HG03442 (cell line): ENCODE measurements around the gene VWA5A.
A peak's percentile ranks its signal among the peaks of the same experiment; 100 is the strongest.
"Not testable (repeated sequence)": the region's sequence is repeated elsewhere in the genome, so short reads cannot be mapped to it uniquely, and the experiment has no call there.

Experiments
- ATAC-seq: cut with Tn5 transposase; IDR thresholded peaks from one replicate; pipeline ENCODE4 v1.9.1; 2021; ENCODE audit warnings: mild to moderate bottlenecking, moderate library complexity; ENCODE audit not compliant: unreplicated experiment

Gene VWA5A

DNA sequence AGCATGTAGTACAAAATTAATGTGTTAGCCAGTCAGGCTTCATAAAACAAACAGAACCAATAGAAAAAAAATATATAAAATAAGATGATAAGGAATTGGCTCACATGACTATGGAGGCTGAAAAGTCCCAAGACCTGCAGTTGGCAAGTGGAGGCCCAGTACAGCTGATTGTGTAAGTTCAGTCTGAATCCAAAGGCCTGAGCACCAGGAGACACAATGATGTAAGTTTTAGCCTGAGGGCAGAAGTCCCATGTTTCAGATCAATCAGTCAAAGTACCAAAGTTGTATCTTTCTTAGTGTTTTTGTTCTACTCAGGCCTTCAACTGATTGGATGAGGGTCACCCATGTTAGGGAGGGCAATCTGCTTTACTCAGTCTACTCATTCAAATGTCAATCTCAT, 53.5 kb downstream of the VWA5A start:
- ATAC-seq = no peak

DNA sequence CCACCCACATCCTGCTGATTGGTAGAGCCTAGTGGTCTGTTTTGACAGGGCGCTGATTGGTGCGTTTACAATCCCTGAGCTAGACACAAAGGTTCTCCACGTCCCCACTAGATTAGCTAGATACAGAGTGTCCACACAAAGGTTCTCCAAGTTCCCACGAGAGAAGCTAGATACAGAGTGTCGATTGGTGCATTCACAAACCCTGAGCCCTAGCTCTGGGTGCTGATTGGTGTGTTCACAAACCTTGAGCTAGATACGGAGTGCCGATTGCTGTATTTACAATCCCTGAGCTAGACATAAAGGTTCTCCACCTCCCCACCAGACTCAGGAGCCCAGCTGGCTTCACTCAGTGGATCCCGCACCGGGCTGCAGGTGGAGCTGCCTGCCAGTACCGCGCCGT, 55.1 kb downstream of the VWA5A start:
- not testable (repeated sequence) for ATAC-seq

DNA sequence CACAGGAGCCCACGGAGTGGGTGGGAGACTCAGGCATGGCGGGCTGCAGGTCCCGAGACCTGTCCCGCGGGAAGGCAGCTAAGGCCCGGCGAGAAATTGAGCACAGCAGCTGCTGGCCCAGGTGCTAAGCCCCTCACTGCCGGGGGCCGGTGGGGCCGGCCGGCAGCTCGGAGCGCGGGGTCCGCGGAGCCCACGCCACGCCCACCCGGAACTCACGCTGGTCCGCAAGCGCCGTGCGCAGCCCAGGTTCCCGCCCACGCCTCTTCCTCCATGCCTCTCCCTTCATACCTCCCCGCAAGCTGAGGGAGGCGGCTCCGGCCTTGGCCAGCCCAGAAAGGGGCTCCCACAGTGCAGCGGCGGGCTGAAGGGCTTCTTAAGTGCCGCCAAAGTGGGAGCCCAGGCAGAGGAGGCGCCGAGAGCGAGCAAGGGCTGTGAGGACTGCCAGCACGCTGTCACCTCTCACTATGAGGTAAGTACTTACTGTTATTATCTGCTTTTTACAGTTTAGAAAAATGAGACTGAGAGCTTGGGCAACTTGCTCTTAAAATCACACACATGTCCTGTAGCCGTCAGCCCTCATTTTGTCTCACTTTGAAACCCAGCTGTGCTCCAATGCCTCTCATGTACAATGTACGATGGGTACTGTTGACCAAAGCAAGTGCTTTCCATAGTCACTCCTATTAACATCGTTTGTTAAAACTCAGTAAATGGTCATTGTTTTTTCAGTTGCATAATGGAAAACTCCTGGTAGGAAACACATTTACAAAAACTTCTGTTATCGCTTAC, 55.7 kb downstream of the VWA5A start:
- no peak for ATAC-seq

DNA sequence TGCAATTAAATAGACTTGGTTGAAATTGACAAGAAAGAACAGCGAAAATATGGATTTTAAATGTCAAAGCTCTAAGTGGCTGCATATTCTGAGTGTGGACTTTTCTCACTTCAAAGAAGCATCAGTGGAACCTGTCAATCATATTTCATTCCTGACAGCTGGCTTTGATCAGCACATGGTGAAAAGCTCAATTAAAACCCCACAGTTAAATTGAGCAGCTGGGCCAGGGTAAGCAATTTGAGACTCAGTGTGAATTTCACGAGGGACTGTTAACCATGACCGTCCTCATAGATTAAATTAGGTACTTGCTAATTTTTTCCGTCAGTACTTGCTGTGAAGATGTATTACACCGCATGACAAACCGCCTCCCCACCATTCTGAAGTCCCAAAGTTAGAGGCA, 56.9 kb downstream of the VWA5A start:
- no peak for ATAC-seq

DNA sequence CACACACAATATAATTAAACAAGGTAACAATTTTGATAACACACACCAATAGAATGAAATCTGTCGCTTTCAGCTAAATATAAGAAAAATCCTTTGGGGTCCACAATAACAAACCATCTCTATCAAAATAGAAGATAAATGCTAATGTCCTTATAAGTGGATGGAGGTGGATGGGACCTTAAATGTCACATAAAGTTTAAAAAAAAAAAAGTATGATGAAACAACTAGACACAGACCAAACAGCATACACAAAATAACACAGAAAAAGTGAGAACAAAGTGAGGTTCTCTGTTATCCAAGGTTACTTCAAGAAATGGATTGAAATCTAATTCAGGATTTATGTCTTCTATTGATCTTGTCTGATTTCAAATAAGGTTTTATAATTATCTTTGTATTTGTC, 57.3 kb downstream of the VWA5A start:
- no peak for ATAC-seq

DNA sequence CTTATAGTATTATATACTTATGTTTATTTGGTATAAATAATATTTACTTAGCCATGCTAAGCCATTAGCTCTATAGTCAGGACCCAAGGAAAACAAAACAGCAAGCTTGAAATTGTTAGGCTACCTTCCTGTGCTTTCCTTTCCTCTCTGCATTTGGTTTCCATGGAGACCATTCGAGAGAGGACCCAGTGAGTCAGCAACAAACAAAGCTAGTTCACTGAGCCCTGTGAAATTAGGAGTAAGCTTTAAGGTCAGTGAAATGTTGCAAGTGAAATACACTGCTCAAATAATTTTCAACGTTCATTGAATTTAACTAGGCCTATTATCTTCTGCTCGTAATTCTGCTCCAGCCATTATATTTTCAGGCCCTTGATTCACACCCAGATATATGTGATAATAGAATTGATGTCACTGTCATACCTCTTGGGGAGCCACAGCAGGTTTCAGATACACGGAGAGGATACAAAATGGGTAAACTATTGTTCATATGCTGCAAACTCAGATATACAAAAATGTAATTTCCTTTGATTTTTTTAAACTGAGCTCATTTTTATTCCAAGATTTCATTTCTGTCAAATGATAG, 58.8 kb downstream of the VWA5A start:
- no peak for ATAC-seq

DNA sequence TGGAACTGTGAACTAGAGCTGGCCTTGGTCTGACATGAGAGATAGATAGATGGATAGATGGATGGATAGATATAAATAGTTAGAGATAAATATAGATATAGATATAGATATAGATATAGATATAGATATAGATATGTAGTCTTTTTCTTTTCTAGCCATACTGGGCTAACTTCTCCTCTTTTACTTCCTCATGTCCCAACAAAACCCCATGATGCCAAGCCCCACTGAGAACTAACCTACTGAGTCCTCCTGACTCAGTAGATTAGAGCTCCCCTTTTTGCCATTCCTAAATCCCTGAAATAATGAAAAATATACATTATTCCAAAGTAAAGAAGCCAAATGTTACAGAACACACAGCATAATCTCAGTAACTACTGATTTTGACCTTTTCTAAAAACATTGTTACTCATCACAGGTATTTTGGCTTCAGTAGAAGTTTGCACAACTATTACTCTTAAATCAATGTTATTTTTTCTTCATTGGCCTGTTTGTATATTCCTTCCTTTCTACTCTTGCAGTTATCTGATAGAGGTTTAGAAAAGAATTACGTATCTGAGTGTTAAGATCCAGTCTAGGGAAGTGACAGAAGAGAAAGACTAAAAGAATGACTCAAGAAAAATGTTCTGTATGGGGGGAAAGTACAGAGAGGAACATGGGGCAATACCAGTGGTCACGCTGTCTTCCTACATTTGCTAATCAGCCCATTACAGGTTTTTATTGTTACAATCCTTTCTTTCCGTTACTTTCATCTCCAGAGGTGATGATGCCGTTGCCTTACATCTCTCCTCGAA, 61.9 kb downstream of the VWA5A start:
- ATAC-seq = no peak

DNA sequence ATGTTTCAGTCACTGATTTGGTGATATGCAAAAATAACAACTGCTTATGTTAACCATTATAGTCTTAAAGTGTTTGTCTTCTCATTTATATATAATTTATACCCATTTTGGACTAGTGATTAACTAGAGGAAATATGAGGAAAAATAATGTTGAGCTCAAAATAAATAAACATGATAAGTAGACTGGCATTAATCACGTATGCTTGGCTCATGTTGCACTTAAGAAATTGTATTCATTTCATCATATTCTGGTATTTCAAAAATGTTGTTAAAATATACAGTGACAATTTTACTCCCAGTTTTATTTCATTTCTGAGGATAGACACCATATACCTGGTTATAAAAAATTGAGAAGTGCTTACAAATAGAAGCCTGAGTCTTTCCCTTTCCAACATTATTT, 64.1 kb downstream of the VWA5A start:
- ATAC-seq = no peak

DNA sequence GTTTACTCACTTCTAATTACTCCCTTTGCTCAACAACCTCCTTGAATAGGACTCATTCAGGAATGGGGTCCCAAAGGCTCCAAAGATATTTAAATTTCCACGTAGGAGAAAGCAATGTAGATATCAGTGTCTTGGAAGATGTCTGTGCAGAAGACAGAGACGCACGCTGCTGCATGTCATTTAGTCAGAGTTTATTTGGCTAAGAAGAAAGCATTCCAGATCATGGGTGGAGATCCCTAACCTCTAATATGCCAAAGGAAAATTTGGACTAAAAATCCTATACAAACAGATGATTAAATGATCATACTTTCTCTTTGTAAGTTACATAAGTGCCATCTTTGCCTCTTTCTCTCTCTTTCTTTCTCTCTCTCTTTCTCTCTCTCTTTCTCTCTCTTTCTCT, 67.8 kb downstream of the VWA5A start, which contains the start of gene OR10D3:
Gene OR10D3 (plus strand): TSS at position 278 of the 400 bp plus-strand sequence. CDS start 1,925 bp downstream, outside the sequence.
- ATAC-seq = no peak

DNA sequence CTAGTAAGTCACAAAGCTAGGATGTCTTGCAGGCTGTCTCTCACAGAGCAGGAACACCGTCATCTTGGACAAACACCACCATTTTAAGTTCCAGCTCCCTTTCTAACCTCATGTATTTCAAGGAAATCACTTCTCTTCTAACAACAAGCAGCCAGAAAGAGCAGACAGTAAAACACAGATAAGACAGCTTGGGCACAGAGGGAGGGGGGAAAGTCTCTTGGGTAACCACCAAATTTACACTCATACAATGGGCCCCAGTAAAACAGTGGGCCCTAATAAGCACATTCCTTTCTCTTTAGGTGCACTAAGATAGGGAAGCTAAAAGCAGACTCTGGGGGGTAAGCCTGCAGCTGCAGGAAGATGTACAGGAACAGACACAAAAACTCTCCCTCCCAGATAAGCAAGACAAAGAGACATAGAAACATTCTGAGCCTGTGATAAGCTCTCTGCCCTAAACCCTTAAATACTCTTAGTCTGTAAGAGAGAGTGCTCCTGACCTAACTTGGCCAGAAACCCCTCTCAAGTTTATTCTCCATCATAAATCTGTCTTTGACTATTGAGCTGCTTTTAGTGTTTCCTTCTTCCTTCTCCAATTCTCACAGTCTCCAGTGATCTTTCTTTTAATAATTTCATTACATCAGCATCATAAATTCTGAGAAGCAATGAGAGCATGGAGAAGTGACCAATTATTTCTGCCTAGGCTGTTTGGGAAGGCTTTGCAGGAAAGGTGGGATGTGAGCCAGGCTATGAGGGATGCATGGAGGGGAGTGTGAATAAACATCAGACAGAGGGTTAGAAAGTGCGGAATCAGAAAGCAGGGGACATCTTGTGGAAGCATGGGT, 75.3 kb downstream of the VWA5A start:
- ATAC-seq = no peak

DNA sequence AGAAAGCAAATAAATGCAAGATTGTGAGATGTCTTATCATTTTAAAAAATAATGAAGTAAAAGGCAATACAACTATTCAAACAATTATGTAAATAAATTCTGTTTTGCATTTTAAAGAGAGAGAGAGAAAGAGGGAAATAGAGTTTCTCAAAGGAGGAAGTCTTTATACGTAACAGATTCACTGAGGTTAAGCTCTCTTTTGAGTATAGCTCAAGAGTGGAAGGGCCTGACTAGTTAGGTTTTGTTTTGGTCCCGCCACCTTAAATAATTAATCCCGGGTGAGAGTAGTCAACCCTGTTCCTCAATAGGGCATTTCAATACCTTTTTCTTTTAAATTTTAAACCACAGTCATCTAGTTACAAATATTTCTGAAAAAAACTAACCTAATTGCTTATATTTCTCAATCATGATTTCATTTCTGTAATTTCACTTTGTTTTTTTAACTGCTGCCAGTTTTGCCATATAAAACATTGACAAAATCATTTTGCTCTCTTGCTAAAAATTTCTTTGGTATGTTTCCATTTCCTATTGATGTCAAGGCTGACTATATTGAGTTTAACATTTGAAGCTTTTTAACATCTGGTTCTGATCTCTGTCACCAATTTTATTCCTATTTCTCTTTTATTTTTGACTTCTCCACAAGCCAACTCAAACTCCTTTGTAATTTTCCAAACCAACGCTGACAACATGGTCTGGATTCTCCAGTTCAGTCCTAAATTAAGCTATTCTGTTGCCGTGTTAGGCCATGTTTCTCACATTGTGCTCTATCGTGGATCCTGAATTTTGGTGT, 78.2 kb downstream of the VWA5A start:
- no peak for ATAC-seq

DNA sequence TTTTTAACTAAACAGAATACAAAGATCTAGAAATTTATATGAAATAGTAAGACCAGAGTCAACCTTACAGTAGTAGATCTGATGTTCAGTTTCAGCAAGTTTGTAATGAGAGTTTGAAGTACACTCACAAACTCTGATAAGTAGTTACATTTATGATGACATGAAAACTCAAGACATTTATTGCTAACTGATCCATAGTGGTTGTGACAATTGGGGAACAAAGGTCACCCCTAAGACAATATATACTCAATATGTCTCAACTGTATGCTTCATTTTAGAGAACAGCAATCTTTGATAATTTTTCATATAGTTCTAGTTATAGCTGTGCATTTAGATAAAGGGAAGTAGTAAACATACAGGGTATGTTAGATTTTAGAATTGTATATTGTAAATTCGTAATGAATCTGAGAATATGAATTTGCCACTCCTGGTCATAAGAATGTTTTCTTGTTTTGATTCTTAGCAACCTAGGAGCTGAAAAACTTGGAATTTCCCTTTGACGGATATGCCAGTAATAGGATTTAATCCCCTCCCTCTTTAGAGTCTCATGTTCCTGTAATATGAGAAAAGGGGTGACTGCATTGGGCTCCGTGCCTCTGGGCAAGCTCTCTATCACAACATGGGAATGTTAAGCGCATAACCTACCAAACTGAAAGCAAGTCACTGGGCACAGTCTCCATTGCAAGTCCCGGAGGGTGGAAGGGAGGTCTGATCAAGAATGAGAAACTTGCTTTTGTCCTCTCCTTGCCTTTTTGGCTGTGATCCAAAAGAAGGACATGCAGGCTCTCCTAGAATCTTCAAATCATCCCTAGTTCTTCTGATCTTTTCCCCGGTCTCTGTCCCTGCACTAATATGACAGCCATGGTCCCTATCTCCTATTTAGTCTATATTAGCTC, 79.3 kb downstream of the VWA5A start:
- no peak for ATAC-seq

DNA sequence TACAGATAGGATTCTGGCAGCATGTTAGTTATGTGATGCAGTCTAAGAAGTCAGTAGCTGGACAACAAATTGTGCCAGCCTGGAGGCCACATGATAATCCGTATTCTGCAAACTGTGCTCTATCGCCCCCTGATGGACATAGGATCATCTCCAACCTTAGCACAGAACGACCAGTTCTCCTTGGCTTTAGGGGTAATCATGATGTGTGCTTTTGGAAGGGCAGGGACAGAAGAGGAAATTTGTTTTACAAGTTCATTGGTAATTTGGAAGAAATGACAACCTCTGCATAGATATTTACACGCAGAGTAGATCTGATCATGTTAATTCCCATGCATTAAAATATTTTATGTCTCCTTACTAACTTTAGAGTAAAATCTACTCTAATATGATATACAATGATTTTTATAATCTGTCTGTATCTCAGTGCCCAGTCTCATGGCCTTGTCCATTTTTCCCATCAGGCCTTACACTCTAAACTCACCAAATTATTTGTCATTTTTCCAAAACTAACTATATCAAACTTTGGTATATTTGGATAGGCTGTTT, 80.0 kb downstream of the VWA5A start:
- ATAC-seq = peak; percentile 89
